ENCODE results near the gene MRPL51. TPM values are rescaled to one million over a fixed set of nuclear protein-coding genes. Genes with fewer than 3 reads are reported as not detected.

The MRPL51 gene
- total RNA-seq, 3 donors from 2014 or later, result 119 to 143 (median 136) TPM

DNA sequence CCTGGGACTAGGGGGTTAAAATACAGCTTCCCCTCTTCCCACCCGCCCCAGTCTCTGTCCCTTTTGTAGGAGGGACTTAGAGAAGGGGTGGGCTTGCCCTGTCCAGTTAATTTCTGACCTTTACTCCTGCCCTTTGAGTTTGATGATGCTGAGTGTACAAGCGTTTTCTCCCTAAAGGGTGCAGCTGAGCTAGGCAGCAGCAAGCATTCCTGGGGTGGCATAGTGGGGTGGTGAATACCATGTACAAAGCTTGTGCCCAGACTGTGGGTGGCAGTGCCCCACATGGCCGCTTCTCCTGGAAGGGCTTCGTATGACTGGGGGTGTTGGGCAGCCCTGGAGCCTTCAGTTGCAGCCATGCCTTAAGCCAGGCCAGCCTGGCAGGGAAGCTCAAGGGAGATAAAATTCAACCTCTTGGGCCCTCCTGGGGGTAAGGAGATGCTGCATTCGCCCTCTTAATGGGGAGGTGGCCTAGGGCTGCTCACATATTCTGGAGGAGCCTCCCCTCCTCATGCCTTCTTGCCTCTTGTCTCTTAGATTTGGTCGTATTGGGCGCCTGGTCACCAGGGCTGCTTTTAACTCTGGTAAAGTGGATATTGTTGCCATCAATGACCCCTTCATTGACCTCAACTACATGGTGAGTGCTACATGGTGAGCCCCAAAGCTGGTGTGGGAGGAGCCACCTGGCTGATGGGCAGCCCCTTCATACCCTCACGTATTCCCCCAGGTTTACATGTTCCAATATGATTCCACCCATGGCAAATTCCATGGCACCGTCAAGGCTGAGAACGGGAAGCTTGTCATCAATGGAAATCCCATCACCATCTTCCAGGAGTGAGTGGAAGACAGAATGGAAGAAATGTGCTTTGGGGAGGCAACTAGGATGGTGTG, 43.1 kb upstream of the MRPL51 start:
- Histone ChIP-seq H3K9me3 (no peaks in the 10 kb centered on the region), H3K36me3 (ENCODE audit: low read depth) (peaks cover 4% of the 10 kb centered on the region), H3K4me1 (ENCODE audit: low read depth) (peaks cover 55% of the 10 kb centered on the region), H3K4me3 (no peak overlapping the region)
- DNase-seq (peak in 1 of 3 donors; percentile 31), ATAC-seq (no peak)
- intact Hi-C loops (cut with DNase I, micrococcal nuclease), result loop anchor here (5.0 kb wide), 2 partner anchors 44 to 114 kb away; partner anchors contain the start of genes MRPL51 (in 1 of the 2) and NCAPD2 (in 1 of the 2)
- TF ChIP-seq CTCF (IDR thresholded peaks at IDR 0.05), result no peak

DNA sequence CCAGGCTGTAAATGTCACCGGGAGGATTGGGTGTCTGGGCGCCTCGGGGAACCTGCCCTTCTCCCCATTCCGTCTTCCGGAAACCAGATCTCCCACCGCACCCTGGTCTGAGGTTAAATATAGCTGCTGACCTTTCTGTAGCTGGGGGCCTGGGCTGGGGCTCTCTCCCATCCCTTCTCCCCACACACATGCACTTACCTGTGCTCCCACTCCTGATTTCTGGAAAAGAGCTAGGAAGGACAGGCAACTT, 42.6 kb upstream of the MRPL51 start:
- ATAC-seq, result no peak
- intact Hi-C loops (cut with DNase I, micrococcal nuclease), result loop anchor here (5.0 kb wide), 2 partner anchors 43 to 113 kb away; partner anchors contain the start of genes MRPL51 (in 1 of the 2) and NCAPD2 (in 1 of the 2)
- DNase-seq, result no peak
- no peak for TF ChIP-seq CTCF (IDR thresholded peaks at IDR 0.05)
- Histone ChIP-seq H3K9me3 (no peaks in the 10 kb centered on the region), H3K4me3 (peak overlapping the region; percentile 86), H3K4me1 (ENCODE audit: low read depth) (peaks cover 51% of the 10 kb centered on the region), H3K36me3 (ENCODE audit: low read depth) (peaks cover 4% of the 10 kb centered on the region)

DNA sequence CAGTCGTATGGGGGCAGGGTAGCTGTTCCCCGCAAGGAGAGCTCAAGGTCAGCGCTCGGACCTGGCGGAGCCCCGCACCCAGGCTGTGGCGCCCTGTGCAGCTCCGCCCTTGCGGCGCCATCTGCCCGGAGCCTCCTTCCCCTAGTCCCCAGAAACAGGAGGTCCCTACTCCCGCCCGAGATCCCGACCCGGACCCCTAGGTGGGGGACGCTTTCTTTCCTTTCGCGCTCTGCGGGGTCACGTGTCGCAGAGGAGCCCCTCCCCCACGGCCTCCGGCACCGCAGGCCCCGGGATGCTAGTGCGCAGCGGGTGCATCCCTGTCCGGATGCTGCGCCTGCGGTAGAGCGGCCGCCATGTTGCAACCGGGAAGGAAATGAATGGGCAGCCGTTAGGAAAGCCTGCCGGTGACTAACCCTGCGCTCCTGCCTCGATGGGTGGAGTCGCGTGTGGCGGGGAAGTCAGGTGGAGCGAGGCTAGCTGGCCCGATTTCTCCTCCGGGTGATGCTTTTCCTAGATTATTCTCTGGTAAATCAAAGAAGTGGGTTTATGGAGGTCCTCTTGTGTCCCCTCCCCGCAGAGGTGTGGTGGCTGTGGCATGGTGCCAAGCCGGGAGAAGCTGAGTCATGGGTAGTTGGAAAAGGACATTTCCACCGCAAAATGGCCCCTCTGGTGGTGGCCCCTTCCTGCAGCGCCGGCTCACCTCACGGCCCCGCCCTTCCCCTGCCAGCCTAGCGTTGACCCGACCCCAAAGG, 42.1 kb upstream of the MRPL51 start:
- Histone ChIP-seq H3K4me1 (ENCODE audit: low read depth) (peaks cover 46% of the 10 kb centered on the region), H3K9me3 (no peaks in the 10 kb centered on the region), H3K36me3 (ENCODE audit: low read depth) (peaks cover 4% of the 10 kb centered on the region), H3K4me3 (peak overlapping the region; percentile 86)
- no peak for TF ChIP-seq CTCF (IDR thresholded peaks at IDR 0.05)
- intact Hi-C loops (cut with DNase I, micrococcal nuclease), result loop anchor here (5.0 kb wide), 2 partner anchors 43 to 113 kb away; partner anchors contain the start of genes MRPL51 (in 1 of the 2) and NCAPD2 (in 1 of the 2)
- DNase-seq (peak; percentile 76 to 91 (median 83)), ATAC-seq (peak; percentile 37)

GRCh38 chr12:6534695-6534944, 41.6 kb upstream of the MRPL51 start:
- Histone ChIP-seq H3K4me3 (peak overlapping the region; percentile 86), H3K4me1 (ENCODE audit: low read depth) (peaks cover 41% of the 10 kb centered on the region), H3K36me3 (ENCODE audit: low read depth) (peaks cover 4% of the 10 kb centered on the region), H3K9me3 (no peaks in the 10 kb centered on the region)
- no peak for DNase-seq
- intact Hi-C loops (cut with DNase I, micrococcal nuclease), result no loop called here
- peak; percentile 54 for ATAC-seq
- no peak for TF ChIP-seq CTCF (IDR thresholded peaks at IDR 0.05)

- H3K4me1 ChIP-seq (ENCODE audit: low read depth), result peaks cover 36% of the 10 kb centered on the region
- peak; percentile 93 to 96 (median 94) for DNase-seq
- peak; percentile 80 for ATAC-seq
- TF ChIP-seq CTCF (IDR thresholded peaks at IDR 0.05), result no peak
- peak within 1 kb of the TSS; percentile 86 for H3K4me3 ChIP-seq
- intact Hi-C loops (cut with DNase I, micrococcal nuclease), result no loop called here
- H3K9me3 ChIP-seq, result no peaks in the 10 kb centered on the region
- peaks cover 4% of the 10 kb centered on the region for H3K36me3 ChIP-seq (ENCODE audit: low read depth)
Measured at GRCh38 chr12:6533923-6534694, 41.0 kb upstream of the MRPL51 start, which contains the start of gene GAPDH. Gene GAPDH, plus strand, starts transcription at chr12:6534517. Its CDS starts 316 bp downstream, at chr12:6534833.

All from mucosa of descending colon (tissue), 3 donors.